Endometrial microvascular endothelial cells (primary cell): ENCODE measurements around the gene SSPN. TPM values are rescaled to one million over a fixed set of nuclear protein-coding genes. Genes with fewer than 3 reads are reported as not detected.

ENCODE experiments used
- in situ Hi-C: cut with HindIII; loops from 2 replicates; pipeline ENCODE4 v1.10.0; 2017; ENCODE audit warnings: low sequenced_read_pairs, low pct_unique_long_range_greater_than_20kb; ENCODE audit errors: inconsistent ontology term
- total RNA-seq: library from RNA; depleted of rRNA; stranded (reverse); fragments of >200 nt; gene quantifications from one replicate; pipeline ENCODE4 v1.2.3, GENCODE V29; 2015; ENCODE audit errors: inconsistent ontology term

The SSPN gene
- total RNA-seq, 1 donor from 2014 or later: 0.56 TPM

DNA sequence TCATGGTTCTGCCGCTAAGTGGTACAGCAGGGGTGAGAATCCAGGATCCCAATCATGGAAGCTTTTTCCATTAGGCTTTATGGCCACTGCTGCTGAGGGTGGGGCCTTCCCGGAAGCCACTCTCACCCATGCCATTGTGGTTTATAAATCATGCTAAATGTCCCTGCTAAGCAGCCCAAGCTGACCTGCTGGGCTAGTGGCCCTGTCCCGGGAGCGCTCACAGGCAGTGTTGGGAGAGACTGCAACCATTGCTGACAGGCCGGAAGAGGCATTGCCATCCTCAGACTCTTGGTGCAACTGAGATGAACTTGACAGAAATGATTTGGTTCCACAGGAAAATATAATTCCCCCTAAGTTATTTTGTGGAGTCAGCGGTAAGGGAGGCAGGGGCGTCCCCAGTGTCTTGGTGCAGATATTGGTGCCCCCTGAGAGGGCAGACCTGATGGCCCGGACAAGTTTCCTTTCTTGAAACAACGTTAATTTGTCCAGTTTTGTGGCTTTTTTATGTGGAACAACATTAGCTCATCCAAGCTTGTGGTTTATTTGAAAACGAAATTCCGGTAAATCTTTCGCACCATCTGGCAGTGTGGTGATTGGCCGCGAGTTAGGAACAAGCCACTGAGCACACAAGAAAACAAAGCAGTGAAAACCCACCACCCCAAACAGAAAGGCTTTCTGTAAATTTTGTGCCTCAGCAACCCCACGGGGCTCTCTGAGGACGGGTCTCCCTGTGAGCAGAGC, 82.3 kb downstream of the SSPN start:
- in situ Hi-C loops: no loop called here

- in situ Hi-C loops: no loop called here
These were observed 82.9 kb downstream of the SSPN start for GRCh38 chr12:26278266-26278665.

DNA sequence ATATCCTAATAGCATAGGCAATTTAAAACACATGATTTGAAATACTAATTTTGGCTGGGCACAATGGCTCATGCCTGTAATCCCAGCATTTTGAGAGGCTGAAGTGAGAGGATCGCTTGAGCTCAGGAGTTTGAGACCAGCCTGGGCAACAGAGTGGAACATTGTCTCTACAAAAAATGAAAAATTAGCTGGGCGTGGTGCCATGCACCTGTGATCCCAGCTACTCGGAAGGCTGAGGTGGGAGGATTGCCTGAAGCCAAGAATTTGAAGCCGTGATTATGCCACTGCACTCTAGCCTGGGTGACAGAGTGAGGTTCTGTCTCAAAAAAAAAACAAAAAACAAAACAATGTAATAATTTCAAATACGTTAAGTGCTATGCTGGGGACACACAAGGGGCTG, 83.3 kb downstream of the SSPN start:
- in situ Hi-C loops: no loop called here

GRCh38 chr12:26279091-26279490, 83.7 kb downstream of the SSPN start:
- in situ Hi-C loops: no loop called here

- in situ Hi-C loops: no loop called here
These were observed 84.5 kb downstream of the SSPN start for GRCh38 chr12:26279908-26280307.

DNA sequence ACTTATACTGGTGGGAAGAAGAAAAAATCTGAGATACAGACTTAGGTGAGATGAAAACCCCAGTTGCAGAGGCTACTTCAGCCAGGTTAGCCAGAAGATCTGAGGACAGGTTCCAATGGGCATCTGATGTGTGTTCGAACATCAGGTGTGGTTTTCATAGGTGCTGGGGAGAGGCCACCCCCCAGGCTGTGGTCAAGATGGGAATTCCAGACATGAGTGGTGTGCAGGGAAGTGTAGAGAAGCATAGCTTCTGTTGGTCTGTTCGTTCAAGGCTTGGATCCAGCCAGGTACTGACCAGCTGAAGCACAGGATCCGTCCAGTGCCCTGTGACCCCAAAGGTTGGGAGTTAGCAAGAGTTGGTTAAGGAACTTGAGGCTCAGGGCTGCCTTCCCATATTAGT, 85.5 kb downstream of the SSPN start:
- in situ Hi-C loops: no loop called here

DNA sequence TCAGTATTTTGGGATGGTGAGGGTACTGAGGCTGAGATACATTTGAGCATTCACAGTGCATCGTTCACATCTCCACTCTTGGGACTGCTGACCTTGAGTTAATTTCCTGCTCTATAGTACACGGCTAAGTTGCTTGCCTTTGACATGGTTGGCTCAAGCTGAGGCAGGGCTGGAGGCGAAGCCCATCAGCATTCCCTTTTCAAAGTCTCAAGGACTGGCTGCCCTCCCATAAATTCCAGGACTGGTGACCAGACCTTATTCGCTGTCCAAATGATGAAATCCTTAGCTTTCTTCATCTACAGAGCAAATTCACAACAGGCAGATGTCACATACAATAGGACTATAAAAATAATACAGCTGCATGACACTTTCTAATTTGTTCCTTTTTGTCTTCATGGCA, 85.9 kb downstream of the SSPN start:
- in situ Hi-C loops: no loop called here

- in situ Hi-C loops: no loop called here
These were observed 87.1 kb downstream of the SSPN start for GRCh38 chr12:26282339-26282940.

GRCh38 chr12:26283046-26283445, 87.7 kb downstream of the SSPN start:
- in situ Hi-C loops: no loop called here

- in situ Hi-C loops: no loop called here
These were observed 88.2 kb downstream of the SSPN start for GRCh38 chr12:26283617-26284016.

- in situ Hi-C loops: no loop called here
These were observed 90.0 kb downstream of the SSPN start for GRCh38 chr12:26285401-26285800.

GRCh38 chr12:26286186-26286585, 90.8 kb downstream of the SSPN start:
- in situ Hi-C loops: no loop called here

GRCh38 chr12:26287671-26288381, 92.5 kb downstream of the SSPN start:
- in situ Hi-C loops: no loop called here

GRCh38 chr12:26290565-26290964, 95.2 kb downstream of the SSPN start:
- in situ Hi-C loops: no loop called here

DNA sequence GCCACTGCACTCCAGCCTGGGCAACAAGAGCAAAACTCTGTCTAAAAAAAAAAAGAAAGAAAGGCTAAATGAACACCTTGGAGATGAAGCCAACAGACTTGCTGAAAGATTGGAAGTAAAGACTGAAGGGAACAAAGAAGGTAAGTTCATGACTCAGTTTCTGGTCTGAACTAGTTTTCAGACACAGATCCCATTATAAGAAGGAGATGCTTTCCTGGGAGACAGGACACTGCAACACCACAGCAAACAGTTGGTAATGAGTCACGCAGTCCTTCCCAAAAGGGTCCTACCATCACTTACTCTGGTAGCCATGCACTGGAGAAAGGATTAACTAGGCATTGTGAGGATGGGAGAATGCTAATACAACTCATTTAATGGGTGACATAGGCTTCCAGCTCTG, 97.2 kb downstream of the SSPN start:
- in situ Hi-C loops: no loop called here

DNA sequence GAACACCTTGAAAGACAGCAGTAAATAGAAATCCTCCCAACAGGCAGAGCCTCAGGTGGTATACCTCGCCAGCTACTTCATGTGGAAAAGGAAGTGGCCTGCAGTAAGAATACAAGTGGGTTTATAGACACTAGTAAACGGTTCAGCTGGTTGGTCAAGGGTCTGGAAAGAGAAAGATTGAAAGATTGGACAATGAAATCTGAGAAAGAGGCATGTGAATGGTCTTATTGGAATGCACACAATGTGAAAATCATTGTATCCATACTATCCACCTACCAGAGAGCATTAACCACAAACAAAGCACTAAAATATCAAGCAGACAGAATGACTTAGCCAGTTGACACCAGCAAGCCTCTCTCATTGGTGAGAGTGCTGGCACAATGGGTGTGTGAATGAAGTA, 98.2 kb downstream of the SSPN start:
- in situ Hi-C loops: no loop called here

DNA sequence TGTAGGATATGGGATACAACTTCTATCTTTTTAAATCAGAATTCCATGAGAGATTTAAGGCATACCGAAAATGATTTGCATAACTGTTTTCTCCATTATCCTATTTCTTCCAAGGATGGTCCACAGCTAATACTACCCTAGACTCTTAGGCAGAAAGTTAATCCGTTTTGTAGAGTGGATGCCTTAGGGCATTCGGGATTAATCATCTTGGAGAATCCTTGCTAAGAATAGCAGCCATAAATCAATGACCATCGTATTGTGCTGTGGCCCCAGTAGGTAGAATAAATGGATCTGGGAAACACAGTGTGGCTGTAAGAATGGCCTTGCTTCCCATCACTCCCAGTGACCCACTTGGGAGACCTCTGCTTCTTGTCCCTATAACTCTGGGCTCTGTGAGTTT, 99.6 kb downstream of the SSPN start:
- in situ Hi-C loops: no loop called here

DNA sequence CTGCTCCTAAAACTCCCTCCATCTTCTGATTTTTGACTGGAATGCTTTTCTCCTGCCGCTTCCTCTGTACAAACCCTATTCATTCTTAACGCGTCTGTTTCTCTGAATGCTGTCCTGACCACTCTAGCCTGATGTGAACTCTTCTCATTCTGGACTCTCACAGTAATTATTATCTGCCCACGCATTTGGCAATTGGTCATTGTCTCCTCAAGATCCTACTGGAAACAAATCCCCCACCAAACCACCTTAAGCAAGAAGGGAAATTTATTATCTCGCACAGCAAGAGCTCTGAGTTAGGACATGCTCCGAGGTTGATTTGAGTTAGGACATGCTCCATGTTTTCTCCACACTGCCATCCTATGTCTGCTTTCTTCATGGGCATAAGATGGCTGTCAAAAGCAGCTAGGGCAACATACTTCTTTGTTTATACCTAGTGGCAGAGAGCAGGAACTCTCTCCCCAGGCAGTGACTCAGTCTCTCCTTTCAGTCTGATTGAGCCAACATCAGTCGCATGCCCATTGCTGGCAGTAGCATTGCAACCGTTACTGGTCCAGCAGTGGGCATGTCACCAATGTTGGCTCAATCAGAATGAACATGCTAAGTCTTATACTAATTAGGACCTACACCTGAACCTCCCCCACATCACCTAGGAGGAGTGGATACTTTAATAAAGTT, 102.2 kb downstream of the SSPN start:
- in situ Hi-C loops: no loop called here

- in situ Hi-C loops: no loop called here
These were observed 103.6 kb downstream of the SSPN start for GRCh38 chr12:26298785-26299621.
